HepG2 (cell line): ENCODE data around the gene COA1. TPM values are rescaled to one million over a fixed set of nuclear protein-coding genes. Genes with fewer than 3 reads are reported as not detected.

Experiments
- ARID5B ChIP-seq: IDR thresholded peaks from 2 replicates; pipeline ENCODE4 v1.4.0; 2020; ENCODE audit warnings: mild to moderate bottlenecking, missing genetic modification reagents
- ARNT2 ChIP-seq: sonication (generic); formaldehyde crosslinking; IDR thresholded peaks from 2 replicates; pipeline ENCODE4 v1.8.0; 2022; ENCODE audit warnings: mild to moderate bottlenecking, low read depth, missing genetic modification reagents, moderate library complexity
- HINFP ChIP-seq: sonication (generic); formaldehyde crosslinking; IDR thresholded peaks from 2 replicates; pipeline ENCODE4 v1.4.0; 2020; ENCODE audit warnings: low read depth, mild to moderate bottlenecking, missing genetic modification reagents
- KDM2A ChIP-seq: sonication (generic); formaldehyde crosslinking; IDR thresholded peaks from 2 replicates; pipeline ENCODE4 v1.4.0; 2020; ENCODE audit warnings: low read depth, missing genetic modification reagents, borderline replicate concordance
- MBNL3 ChIP-seq: fragments of 250-450 bp; sonication (Bioruptor Pico); conservative IDR thresholded peaks from 2 replicates; pipeline ENCODE4 v1.8.0; 2022; ENCODE audit warnings: mild to moderate bottlenecking, inconsistent platforms
- PAXIP1 ChIP-seq: sonication (generic); formaldehyde crosslinking; conservative IDR thresholded peaks from 2 replicates; pipeline ENCODE4 v1.4.0; 2020; ENCODE audit warnings: mild to moderate bottlenecking, missing genetic modification reagents, moderate library complexity
- SAP130 ChIP-seq: IDR thresholded peaks from 2 replicates; pipeline ENCODE4 v1.6.1; 2016; ENCODE audit warnings: low read depth
- TBX2 ChIP-seq: sonication (generic); formaldehyde crosslinking; IDR thresholded peaks from 2 replicates; pipeline ENCODE4 v1.5.0; 2020; ENCODE audit warnings: missing genetic modification reagents, mild to moderate bottlenecking, borderline replicate concordance
- TGIF2 ChIP-seq: IDR thresholded peaks from 2 replicates; pipeline ENCODE4 v1.6.1; 2016; ENCODE audit warnings: control low read depth, missing compliant biosample characterization
- TRIM22 ChIP-seq: fragments of 450-650 bp; IDR thresholded peaks from 2 replicates; pipeline ENCODE4 v1.6.1; 2017
- ZBTB42 ChIP-seq: sonication (generic); formaldehyde crosslinking; IDR thresholded peaks from 2 replicates; pipeline ENCODE4 v1.5.0; 2020; ENCODE audit warnings: mild to moderate bottlenecking, missing genetic modification reagents
- ZBTB44 ChIP-seq: sonication (generic); formaldehyde crosslinking; IDR thresholded peaks from 2 replicates; pipeline ENCODE4 v1.4.0; 2020; ENCODE audit warnings: missing genetic modification reagents
- ZNF17 ChIP-seq: sonication (generic); formaldehyde crosslinking; IDR thresholded peaks from 2 replicates; pipeline ENCODE4 v1.5.0; 2020; ENCODE audit warnings: mild to moderate bottlenecking, missing genetic modification reagents
- ZNF383 ChIP-seq: sonication (generic); formaldehyde crosslinking; IDR thresholded peaks from 2 replicates; pipeline ENCODE4 v1.4.0; 2020; ENCODE audit warnings: missing genetic modification reagents, mild to moderate bottlenecking, borderline replicate concordance
- ZNF414 ChIP-seq: sonication (generic); formaldehyde crosslinking; IDR thresholded peaks from 2 replicates; pipeline ENCODE4 v1.5.0; 2020; ENCODE audit warnings: missing genetic modification reagents
- polyA plus RNA-seq, 8 experiments: library from polyadenylated mRNA; depleted of rRNA in 3 of 8; stranded (reverse) in 7 of 8; unstranded in 1 of 8; fragments of >200 nt; fragmentation: Illumina TruSeq in 4 of 8; extraction: Trizol in 4 of 8; gene quantifications; 2 replicates each; pipeline versions ENCODE4 v1.2.1 to v1.2.3, GENCODE V29; 2011 to 2016; ENCODE audit warnings: low read depth in 4 of 8, missing spikeins in 1 of 8, mixed read lengths in 1 of 8; ENCODE audit not compliant: insufficient read depth in 1 of 8
- total RNA-seq, 5 experiments: library from RNA; depleted of rRNA; stranded (reverse); fragments of >200 nt; fragmentation: Illumina TruSeq; extraction: Trizol; gene quantifications; 2 replicates each; pipeline ENCODE4 v1.2.3, GENCODE V29; 2016; ENCODE audit warnings: low read depth in 1 of 5

Gene COA1
- total and polyA plus RNA-seq, 2 of the 13 experiments (the other 11 are each of a cell fraction or from before 2014, with no cell fraction given): 33.2 to 65.7 TPM

- 0 out of 2 replicates have a peak, but pooled peaks have one; percentile 16 for TF ChIP-seq TBX2 (CRISPR knock-in tag)
- peak; percentile 51 for TF ChIP-seq ARID5B
- no peak for TF ChIP-seq MBNL3
- no peak for TF ChIP-seq KDM2A (CRISPR knock-in tag)
- no peak for TF ChIP-seq ZBTB44
- TF ChIP-seq ZBTB42 (CRISPR knock-in tag): no peak
- TF ChIP-seq ARNT2 (CRISPR knock-in tag): peak; percentile 21; the same call in 1 of the 2 replicates
- peak; percentile 67; the same call in 1 of the 2 replicates for TF ChIP-seq SAP130 (CRISPR knock-in tag)
- no peak for TF ChIP-seq ZNF383 (CRISPR knock-in tag)
- no peak for TF ChIP-seq ZNF17 (CRISPR knock-in tag)
- no peak for TF ChIP-seq TRIM22
- TF ChIP-seq ZNF414 (CRISPR knock-in tag): 0 out of 2 replicates have a peak, but pooled peaks have one; percentile 62
- no peak for TF ChIP-seq TGIF2 (CRISPR knock-in tag)
- TF ChIP-seq HINFP (CRISPR knock-in tag): no peak
- peak; percentile 34; the same call in 1 of the 2 replicates for TF ChIP-seq PAXIP1 (CRISPR knock-in tag)
These were observed 28.9 kb upstream of the COA1 start, which contains the start of gene BLVRA (continued) for GRCh38 chr7:43758029-43758821.
